Hematopoietic multipotent progenitor cell treated with erythropoietin and hydrocortisone succinate and interleukin-3 and kit ligand, for 8 days (in vitro differentiated cells): ENCODE data around the gene KLRC4.
"Not testable (repeated sequence)": the region's sequence is repeated elsewhere in the genome, so short reads cannot be mapped to it uniquely, and the experiment has no call there.

Experiments
- DNase-seq: peaks from one replicate; pipeline ENCODE4 v3.0.0-alpha.2; 2015

The KLRC4 gene

DNA sequence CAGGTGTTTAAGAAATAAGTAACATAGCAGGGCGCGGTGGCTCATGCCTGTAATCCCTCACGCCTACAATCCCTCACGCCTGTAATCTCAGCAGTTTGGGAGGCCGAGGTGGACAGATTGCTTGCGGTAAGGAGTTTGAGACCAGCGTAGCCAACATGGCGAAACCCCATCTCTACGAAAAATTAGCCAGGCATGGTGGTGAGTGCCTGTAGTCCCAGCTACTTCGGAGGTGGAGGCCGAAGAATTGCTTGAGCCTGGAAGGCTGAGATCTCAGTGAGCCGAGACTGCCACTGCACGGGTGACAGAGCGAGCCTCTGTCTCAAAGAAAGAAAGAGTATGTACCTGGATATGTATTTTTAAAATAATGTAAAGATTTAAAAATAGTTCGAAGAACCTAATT is 13.4 kb downstream of the KLRC4 start:
- not testable (repeated sequence) for DNase-seq

DNA sequence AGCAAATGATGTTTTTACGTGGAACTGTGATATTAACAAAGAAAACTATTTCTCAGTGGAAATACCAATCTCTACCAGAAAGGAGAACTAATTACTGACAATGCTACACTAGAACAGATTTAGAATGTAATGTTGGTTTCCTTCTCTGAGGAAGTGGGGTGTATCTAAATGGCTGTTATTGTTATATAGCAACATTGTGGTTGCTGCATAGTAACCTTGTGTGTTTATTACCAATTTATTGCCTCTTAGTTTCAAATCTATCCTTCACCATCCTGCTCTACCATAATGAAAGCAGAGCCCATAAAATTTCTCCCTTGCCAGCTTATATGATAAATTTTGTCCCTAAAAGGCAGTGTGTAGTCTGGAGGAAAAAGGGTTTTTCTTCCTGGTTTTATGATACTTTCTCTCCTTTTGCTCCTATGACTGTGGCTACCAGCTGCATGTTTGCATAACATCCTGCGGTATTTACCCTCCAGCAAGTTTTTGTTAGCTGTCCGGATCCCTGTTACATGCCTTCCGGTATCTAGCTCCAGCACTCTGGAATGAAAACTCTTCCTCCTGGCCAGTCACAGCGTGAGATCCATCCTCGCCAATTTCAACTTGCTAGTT is 14.1 kb downstream of the KLRC4 start:
- no peak for DNase-seq

DNA sequence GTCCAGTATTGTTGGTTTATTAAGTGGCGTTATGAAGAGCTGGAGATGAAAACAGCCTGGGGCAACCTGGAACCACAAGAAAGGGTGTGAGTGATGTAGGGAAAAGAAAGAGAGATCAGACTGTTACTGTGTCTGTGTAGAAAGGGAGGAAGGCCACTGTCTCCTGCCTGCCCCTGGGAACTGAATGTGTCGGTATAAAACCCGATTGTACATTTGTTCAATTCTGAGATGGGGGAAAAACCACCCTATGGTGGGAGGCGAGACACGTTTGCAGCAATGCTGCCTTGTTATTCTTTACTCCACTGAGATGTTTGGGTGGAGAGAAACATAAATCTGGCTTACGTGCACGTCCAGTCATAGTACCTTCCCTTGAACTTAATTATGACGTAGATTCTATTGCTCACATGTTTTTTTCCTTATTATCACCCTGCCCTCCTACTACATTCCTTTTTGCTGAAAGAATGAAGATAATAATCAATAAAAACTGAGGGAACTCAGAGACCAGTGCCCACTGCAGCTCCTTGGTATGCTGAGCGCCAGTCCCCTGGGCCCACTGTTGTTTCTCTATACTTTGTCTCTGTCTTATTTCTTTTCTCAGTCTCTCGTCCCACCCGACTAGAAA is 14.9 kb downstream of the KLRC4 start:
- DNase-seq: not testable (repeated sequence)

DNA sequence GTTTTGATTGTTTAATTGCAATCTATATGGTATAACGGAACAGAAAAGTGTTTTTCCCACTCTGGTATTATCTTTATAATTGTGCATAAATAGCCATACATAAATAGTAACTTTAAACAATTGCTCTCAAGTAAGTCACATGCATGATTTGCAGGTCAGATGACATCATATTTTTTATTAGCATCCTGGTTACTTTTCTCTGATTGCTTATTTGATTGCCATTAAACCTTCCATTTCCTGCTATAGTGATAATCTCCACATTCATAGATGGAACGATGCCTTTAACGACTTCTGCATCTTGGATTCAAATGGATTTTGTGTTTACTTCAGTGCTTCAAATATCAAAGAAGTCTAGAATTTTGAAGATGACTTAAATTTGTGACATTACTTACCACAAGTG is 16.3 kb downstream of the KLRC4 start:
- no peak for DNase-seq

DNA sequence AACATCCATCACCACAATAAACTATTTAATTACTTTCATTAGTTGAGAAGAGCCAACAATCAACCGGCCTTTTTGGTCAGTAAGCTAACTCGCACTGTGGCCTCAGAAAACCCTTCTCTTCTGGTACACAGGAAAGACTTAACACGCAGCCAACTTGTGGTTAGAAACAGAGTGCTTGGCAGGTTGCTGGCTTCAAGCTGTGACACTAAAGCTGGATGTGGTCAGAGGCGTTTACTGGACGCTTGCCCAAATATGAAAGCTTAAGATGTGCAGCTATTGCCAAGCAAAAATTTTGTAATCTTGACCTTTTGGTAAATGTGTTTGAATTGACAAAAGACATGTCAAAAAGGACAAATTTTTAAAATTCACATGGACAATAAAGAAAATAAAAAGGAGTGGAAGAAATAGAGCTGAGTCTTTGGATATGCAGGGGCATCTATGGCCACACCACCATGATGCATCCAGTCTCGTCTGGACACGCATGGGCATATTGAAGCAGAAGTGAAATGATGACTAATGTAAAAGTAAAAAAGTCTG is 17.1 kb downstream of the KLRC4 start:
- DNase-seq: peak; percentile 77

DNA sequence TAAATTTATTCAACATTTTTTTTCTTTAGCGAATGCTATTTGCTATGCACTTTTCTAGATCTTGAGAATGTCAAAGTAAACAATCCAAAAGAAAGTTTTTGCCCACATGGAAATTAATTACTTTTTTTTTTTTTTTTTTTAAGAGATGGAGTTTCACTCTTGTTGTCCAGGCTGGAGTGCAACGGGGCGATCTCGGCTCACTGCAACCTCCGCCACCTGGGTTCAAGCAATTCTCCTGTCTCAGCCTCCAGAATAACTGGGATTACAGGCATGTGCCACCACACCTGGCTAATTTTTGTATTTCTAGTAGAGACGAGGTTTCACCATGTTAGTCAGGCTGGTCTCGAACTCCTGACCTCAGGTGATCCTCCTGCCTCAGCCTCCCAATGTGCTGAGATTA is 18.6 kb downstream of the KLRC4 start:
- DNase-seq: not testable (repeated sequence)

DNA sequence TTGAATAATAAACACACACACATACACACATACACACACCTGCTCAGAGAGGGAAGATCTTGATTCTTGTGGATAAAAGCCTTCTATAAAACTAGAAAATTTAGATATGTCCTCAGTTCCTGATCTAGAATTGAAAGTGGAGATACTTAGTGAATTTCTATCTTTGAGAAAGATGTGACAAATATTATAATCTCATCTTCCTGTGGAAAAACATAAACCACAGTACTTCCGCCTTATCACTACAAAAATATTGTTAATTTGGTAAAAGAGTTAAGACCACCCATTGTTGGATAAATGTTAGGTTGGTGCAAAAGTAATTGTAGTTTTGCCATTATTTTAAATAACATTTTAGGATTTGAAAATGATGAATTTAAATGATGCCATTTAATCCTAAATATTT is 19.7 kb downstream of the KLRC4 start, which contains the start of gene KLRK1:
KLRK1 (minus strand) TSS at position 138 of the 400 bp plus-strand sequence. CDS start 1,231 bp downstream, outside the sequence.
- no peak for DNase-seq

DNA sequence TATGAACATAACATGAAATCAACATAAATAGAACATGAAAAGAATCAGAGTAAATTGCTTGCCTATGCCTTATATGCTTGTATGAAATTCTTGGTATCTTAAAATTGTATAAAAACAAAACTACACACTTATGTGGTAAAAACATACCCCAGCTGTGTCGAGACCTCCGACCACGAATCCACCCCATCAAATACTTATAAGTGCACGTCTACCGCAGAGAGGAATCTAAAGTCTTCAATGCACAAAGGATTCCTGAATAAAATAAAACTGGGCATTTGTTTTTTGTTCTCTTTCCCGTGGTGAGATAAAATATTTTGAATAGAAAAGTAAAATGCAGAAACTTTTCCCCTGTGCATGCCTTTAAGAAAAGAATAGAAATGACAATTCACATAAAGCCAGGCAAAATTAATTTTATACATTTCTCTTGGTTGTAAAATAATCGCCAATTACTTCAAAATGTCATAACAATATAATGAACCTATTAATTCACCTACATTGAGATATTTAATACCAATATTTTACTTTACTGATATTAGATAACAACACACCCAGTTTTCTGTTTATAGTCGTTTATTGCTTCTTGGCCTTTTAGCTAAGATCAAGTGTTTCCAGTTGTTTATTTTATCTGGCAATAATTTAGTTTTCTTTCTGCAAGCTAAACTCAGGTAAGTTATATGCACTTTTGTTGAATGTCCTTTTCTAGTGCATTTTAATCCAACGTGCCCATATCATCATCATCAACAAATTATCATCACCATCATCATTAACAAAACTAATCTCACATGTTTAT is 20.7 kb downstream of the KLRC4 start:
- DNase-seq: no peak

DNA sequence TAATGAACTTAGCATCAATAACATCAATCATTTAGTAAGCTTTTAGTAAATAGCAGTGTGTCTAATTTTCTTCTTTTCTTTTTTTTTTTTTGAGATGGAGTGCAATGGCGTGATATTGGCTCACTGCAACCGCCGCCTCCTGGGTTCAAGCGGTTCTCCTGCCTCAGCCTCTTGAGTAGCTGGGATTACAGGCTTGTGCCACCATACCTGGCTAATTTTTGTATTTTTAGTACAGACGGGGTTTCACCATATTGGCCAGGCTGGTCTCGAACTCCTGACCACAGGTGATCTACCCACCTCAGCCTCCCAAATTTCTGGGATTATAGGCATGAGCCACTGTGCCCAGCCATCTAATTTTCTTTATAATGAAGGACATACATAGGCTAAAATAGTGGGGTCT is 22.1 kb downstream of the KLRC4 start:
- not testable (repeated sequence) for DNase-seq

DNA sequence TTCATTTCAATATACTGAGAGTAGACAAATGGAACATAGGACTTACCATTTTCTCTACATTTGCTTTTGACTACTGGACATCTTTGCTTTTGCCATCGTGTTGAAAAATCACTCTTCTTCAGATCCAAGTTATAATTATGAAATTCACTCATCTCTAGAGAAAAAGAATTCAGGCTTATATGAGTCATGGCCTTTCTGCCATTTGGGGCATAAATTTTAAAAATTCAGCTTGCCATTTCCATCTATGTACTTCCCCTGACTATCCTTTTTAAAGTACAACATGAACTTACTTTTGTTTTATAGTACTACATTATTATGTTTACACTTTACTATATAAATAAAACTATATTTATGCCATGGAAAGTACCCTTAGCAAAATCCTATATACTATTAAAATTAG is 22.7 kb downstream of the KLRC4 start:
- DNase-seq: no peak

DNA sequence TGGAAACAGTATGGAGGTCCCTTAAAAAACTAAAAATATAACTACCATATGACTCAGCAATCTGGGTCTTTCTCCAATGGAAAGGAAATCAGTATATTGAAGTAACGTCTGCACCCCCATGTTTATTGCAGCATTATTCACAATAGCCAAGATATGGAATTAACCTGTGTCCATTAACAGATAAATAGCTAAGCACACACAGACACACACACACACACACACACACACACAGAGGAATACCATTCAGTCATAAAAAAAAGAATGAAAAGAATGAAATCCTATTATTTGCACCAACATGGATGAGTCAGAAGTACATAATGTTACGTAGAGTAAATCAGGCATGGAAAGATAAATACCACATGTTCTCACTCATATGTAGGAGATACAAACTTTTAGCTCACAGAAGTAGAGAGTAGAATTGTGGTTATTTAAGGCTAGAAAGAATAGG is 24.4 kb downstream of the KLRC4 start:
- DNase-seq: no peak

DNA sequence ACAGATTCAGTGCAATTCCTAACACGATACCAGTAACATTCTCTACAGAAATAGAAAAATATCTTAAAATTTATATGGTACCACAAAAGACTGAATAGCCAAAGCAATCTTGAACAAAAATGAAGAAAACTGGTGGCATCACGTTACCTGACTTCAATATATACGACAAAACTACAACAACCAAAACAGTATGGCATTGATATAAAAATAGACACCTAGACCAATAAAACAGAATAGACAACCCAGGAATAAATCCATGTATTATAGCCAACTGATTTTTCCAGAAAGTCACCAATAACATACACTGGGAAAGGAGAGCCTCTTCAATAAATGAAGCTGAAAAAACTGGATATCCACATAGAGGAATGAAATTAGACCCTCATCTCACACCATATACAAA is 25.4 kb downstream of the KLRC4 start:
- DNase-seq: no peak

DNA sequence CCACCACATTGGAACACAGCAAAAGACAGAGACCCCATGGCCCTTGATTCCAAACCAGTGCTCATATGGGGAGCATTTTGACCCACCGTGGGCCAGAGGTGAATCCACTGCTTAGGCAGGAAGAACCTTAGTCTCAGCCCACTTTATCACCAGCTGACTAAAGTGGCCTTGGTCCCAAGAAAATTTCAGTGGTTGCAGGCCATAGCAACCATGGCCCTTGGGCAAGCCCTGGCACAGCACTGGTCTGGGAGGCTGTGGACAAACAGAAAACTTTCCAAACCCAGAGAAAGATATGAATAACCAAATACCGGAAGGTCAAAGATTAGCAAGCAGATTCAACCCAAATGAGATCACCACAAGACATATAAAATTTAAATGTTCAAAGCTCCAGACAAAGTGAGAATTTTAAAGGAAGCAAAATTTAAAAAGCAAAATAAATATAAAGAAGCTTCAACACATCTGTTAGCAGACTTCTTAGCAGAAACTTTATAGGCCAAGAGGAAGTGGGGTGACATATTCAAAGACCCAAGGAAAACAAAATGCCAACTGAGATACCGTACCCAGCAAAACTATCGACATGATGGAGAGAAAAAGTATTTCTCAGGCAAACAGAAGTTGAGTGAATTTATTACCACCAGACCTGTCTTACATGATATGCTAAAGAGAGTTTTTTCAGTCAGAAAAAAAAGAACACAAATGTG is 27.5 kb downstream of the KLRC4 start:
- no peak for DNase-seq

DNA sequence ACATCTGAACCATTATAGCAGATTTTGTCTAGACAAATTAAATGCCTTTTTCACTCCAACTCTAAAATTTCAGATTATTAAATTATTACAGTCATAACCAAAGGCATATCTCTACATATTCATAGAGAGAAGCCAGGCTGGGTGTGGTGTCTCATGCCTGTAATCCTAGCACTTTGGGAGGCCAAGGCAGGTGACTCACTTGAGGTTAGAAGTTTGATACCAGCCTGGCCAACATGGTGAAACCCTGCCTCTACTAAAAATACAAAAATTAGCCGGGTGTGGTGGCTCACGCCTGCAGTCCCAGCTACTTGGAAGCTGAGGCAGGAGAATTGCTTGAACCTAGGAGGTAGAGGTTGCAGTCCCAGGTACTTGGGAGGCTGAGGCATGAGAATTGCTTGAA is 30.8 kb downstream of the KLRC4 start:
- peak; percentile 21 for DNase-seq

DNA sequence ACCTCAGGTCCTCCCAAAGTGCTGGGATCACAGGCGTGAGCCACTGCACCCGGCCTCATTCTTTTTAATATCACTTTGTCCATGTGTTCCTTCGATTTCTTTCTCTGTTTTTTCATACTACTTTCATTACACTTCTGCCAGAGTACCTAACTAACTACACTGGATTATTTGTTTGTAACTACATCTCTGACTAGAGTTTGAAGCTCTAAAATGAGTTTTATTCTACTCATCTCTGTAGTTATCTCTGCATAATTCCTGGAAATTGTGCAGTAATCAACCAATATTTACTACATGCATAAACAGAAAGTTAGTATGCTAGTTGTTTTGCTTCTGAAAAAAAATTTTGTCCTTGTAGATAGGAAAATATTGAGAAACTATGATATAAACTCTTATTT is 34.9 kb downstream of the KLRC4 start:
- DNase-seq: no peak

DNA sequence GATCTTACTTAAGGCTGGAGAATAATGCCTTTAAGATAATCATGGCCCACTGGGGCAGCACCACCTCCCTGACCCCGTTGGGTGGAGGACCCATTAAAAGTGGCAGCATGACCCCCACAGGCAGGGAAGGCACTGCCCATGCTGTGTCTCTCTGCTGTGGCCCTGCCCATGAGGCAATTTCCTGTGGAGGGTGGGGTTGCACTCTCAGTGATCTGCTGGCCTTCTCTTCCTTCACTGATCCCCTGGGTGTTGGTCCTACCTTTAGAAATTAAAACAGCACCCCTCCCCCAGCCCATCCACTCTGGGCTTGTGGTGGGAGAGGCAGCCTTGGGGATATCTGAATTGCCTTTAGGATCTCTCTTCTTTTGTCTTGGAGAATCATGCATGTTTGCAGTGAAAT is 37.0 kb downstream of the KLRC4 start:
- no peak for DNase-seq

DNA sequence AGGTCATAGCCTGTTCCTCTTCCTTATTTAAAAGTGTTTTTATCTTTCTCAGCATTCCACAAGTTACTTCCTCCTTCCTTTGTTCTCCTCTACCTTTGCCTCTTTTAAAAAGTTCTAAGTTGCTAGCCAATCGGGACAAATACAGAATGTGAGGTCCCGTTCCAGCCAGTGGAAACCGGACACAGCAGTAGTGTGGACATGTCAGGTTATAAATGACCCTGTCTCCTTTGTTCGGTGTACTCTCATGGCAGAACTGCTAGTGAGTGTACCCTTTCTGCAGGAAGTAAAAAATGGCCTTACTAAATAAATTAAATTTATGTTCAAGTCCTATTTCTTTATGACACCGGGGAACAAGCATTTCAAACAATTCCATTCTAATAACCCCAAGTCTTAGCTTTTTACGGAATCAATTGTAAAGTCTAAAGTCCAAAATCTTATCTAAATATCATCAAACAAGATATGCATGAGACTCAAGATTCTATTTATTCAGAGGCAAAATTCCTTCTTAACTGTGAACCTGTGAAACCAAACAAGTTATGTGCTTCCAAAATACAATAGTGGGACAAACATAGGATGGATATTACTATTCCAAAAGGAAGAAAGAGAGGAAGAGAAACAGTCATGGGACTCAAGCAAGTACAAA is 37.5 kb downstream of the KLRC4 start:
- DNase-seq: not testable (repeated sequence)

DNA sequence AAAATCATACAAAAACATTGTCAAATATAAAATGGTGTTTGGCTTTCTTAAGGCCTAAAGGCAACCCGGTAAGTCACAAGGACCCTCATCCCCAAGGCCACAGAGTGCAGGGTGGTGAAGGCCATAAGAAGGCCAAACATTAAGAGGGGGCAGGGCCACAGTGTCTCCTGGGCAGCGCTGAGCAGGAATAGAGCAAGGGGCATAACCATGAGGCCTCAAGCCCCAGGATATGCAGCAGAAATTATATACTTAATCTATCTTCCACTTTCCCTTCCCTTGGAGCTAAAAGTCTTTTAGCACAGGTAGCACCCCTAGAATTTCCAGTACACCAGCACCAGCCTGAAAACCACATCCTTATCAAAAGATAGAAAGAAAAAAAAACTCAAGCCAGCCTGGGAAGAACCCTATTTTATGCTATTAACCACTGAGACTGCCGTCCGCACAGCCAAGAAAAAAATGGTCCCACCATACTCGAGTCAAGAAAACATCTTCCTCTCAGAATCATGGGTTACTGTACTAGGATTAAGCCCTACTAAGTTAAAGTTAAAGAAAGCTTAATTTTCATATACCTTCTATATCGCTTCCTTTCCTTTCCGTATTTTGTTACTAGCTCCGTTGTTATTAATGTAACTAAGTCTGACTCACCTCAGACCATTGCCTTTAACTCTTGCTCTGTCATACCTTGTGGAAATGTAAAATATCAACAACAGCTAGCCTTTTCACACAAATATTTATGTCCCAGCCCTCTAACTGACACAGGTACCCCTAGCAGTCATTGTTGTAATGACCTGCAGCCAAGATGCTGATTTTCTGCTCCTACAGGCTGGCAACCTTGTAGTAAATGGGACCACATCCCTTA is 39.8 kb downstream of the KLRC4 start:
- DNase-seq: no peak

DNA sequence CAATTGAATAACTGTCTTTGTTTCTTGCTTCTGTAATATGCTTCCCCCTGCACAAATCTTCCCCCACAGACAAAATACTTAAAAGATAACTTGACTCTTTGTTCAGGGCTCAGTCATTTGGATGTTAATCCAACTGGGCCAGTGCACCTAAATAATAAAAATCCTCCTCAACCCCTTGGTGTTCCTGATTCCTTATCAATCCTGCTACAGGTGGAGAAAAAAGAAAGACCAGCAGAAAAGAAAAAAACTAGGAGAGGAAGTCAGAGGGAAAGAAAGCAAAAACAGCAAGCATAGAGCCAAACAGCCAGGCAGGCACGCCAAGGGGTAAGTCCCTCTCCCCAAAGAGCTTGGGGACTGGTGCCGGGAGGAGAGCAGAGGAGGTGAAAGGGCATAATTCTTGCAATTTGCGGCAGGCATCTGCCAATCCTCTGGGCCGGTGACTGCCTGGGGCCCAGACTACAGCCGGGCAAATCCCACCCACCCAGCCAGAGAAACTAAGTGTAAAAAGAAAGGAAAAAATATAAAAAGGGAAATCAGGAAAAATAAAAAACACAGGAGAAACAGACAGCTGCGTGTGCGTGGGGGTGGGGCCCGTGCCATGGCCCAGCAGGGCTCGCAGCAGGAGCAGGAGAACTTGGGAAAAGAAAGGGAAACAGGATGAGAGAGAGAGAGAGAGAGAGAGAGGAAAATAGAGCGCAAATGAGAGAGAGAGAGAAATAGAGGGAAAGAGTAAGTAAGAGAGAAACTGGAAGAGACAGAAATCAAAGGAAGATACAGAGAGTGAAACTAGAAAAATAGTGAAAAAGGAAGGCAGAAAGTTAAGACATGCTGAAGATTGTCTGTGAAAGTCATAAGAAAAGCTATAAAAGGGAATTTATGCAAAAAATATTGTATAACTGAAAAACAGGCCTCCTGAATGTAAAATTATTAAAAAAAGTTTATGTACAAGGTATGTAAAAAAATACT is 41.1 kb downstream of the KLRC4 start:
- DNase-seq: no peak

DNA sequence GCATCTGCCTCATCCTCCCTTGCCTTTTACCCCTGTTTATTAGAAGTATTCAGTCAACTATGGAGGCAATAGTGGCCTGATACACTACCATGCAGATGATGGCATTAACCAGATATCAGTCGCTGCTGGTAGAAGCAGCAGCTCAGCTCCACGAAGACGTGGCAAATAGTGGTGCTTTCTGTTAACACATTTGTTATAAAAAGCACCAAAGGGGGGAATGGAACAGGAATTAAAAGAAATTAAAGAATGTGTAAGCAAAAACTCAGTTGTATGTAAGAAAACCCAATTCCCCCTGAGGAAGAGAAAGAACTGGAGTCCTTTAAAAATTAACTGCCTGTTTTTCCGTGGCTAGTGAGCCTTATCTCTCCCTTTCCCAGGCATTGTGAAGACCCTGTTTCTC is 41.8 kb downstream of the KLRC4 start:
- DNase-seq: not testable (repeated sequence)
